A673 (cell line): ENCODE measurements around the gene PDE8A.

Source experiments
- EZH2 ChIP-seq: fragments of 200-600 bp; sonication (generic); IDR thresholded peaks from 2 replicates; pipeline ENCODE4 v1.6.1; 2017; ENCODE audit warnings: borderline replicate concordance, low read depth, mild to moderate bottlenecking, mixed read lengths, antibody characterized with exemption, low read length; ENCODE audit not compliant: poor library complexity, severe bottlenecking
- TF ChIP-seq, protein P1 (sequence below): fragments of 300-800, 200-600 bp; sonication (generic); conservative IDR thresholded peaks from 2 replicates; pipeline ENCODE4 v1.5.1; 2017; ENCODE audit warnings: low read depth, mild to moderate bottlenecking, antibody characterized with exemption, low read length, moderate library complexity, mixed read lengths

DNA sequence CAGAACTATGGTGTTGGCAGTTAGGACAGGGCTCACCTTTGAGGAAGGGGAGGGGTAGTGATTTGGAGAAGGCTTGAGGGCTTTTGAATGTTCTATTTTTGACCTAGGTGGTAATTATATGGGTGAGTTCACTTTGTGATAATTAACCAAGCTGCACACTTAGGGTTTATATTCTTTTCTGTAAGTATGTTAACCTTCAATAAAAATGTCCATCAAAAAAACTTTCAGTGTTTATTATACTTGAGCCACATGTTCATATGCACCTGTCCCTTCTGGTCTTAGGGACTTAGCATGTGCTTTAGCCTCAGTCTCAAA is 28.4 kb downstream of the PDE8A start:
- TF ChIP-seq, protein P1, sequence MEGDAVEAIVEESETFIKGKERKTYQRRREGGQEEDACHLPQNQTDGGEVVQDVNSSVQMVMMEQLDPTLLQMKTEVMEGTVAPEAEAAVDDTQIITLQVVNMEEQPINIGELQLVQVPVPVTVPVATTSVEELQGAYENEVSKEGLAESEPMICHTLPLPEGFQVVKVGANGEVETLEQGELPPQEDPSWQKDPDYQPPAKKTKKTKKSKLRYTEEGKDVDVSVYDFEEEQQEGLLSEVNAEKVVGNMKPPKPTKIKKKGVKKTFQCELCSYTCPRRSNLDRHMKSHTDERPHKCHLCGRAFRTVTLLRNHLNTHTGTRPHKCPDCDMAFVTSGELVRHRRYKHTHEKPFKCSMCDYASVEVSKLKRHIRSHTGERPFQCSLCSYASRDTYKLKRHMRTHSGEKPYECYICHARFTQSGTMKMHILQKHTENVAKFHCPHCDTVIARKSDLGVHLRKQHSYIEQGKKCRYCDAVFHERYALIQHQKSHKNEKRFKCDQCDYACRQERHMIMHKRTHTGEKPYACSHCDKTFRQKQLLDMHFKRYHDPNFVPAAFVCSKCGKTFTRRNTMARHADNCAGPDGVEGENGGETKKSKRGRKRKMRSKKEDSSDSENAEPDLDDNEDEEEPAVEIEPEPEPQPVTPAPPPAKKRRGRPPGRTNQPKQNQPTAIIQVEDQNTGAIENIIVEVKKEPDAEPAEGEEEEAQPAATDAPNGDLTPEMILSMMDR: no peak
- no peak for TF ChIP-seq EZH2
